ACHN (cell line): ENCODE data around the gene HES5.

Experiments
- DNase-seq: peaks from one replicate; pipeline ENCODE4 v3.0.0-alpha.2; 2015
- in situ Hi-C: cut with HindIII; loops from 2 replicates; pipeline ENCODE4 v1.10.0; 2017; ENCODE audit warnings: low sequenced_read_pairs, low pct_ligation_motif_present, low pct_unique_long_range_greater_than_20kb

HES5 gene

DNA sequence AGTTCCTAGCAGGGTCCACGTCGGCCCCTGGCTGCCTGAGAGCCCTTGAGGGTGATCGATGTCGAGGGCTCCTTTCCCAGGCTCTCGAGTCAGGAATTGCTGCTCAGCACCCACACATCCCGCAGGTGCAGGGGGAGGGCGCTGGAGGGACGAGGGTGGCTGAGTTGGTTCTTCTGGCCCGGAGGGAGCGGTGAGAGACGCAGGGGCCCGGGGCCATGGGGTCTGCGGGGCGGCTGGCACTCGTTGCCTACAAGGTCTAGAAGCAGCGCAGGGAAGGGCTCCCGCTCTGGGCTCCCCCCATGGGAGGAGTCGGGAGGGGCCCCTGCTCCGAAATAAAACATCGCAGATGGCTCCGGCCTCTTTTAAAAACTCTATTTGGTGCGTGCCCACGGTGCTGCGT is 21.9 kb downstream of the HES5 start:
- in situ Hi-C loops, result loop anchor here (25.0 kb wide), 1 partner anchor 96 kb away; the partner anchor contains the start of gene PEX10
- no peak for DNase-seq

- no peak for DNase-seq
- in situ Hi-C loops, result loop anchor here (25.0 kb wide), 1 partner anchor 95 kb away; the partner anchor contains the start of gene PEX10
Measured at GRCh38 chr1:2507744-2508155, 22.3 kb downstream of the HES5 start.

- DNase-seq, result no peak
- in situ Hi-C loops, result loop anchor here (25.0 kb wide), 1 partner anchor 95 kb away; the partner anchor contains the start of gene PEX10
Measured at GRCh38 chr1:2506901-2507565, 23.0 kb downstream of the HES5 start.

GRCh38 chr1:2506007-2506860 is 23.8 kb downstream of the HES5 start:
- no peak for DNase-seq
- in situ Hi-C loops, result loop anchor here (25.0 kb wide), 1 partner anchor 94 kb away; the partner anchor contains the start of gene PEX10

DNA sequence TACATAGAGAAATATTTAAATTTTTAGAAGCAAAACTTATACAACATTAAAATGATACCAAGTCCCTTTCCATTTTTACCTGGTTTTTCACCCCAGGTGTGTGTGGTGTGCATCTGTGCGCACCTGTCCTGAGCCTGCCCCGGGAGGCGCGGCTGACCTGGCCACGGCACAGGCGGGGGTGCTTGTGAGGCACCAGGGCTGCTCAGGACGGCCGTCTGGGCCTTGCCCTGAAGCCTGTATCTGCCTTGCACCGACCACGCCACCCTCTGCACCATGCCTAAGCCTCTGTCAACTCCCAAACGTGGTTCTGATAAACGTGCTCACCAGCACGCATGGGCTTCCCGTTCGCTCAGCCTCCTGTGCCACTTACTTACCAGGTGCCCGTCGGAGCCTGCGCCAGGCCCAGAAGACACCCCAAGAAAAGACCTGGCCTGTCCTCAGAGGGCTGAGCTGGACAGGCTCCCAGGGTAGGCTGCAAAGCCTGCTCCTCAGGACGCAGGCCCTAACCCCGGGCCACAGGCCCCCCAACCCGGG is 24.5 kb downstream of the HES5 start:
- in situ Hi-C loops, result loop anchor here (25.0 kb wide), 1 partner anchor 93 kb away; the partner anchor contains the start of gene PEX10
- no peak for DNase-seq

DNA sequence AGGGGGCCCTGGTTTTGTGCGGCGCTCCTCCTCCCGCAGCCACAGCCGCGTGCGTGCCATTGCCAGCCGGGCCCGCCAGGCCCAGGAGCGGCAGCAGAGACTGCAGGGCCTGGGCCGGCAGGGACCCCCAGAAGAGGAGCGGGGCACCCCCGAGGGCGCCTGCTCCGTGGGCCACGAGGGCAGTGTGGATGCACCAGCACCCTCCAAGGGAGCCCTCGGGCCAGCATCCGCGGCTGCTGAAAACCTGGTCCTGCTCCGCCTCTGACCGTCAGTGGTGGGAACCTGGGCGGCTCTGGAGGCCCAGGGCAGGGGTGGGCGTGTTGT is 25.2 kb downstream of the HES5 start:
- no peak for DNase-seq
- in situ Hi-C loops, result loop anchor here (25.0 kb wide), 1 partner anchor 93 kb away; the partner anchor contains the start of gene PEX10

DNA sequence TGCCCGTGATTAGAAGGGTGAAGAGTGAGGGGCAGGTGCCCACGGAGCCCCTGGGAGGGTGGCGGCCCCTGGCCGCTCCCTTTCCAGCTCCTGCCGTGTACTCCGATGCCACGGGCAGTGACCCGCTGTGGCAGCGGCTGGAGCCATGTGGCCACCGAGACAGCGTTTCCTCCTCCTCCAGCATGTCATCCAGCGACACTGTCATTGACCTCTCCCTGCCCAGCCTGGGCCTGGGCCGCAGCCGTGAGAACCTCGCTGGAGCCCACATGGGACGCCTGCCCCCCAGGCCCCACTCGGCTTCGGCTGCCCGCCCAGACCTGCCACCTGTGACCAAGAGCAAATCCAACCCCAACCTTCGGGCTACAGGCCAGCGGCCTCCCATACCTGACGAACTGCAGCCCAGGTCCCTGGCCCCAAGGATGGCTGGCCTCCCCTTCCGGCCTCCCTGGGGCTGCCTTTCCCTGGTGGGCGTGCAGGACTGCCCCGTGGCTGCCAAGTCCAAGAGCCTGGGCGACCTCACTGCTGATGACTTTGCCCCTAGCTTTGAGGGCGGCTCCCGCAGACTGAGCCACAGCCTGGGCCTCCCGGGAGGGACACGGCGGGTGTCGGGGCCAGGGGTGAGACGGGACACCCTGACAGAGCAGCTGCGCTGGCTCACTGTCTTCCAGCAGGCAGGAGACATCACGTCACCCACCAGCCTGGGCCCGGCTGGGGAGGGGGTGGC is 25.7 kb downstream of the HES5 start:
- in situ Hi-C loops, result loop anchor here (25.0 kb wide), 1 partner anchor 92 kb away; the partner anchor contains the start of gene PEX10
- DNase-seq, result no peak

GRCh38 chr1:2503554-2504224 is 26.4 kb downstream of the HES5 start:
- DNase-seq, result no peak
- in situ Hi-C loops, result loop anchor here (25.0 kb wide), 1 partner anchor 91 kb away; the partner anchor contains the start of gene PEX10

GRCh38 chr1:2502661-2503553 is 27.2 kb downstream of the HES5 start:
- in situ Hi-C loops, result loop anchor here (25.0 kb wide), 1 partner anchor 91 kb away; the partner anchor contains the start of gene PEX10
- DNase-seq, result no peak

- in situ Hi-C loops, result loop anchor here (25.0 kb wide), 1 partner anchor 90 kb away; the partner anchor contains the start of gene PEX10
- no peak for DNase-seq
Measured at GRCh38 chr1:2502210-2502609, 27.9 kb downstream of the HES5 start.

DNA sequence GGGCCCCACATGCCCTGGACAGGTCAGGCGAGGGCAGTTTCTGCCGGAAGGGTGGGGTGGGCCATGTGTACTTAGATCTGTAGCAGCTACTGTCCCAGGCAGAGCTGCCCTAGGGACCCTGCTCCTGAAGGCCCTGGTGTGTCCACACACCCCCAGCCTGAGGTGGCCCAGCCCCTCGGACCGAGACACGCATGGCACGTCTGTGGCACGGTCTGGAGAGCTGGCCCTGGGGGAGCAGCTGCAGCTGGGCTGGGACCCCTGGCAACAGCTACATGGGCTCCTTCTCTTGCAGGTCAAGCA is 28.3 kb downstream of the HES5 start:
- DNase-seq, result no peak
- in situ Hi-C loops, result loop anchor here (25.0 kb wide), 1 partner anchor 89 kb away; the partner anchor contains the start of gene PEX10

- in situ Hi-C loops, result loop anchor here (25.0 kb wide), 1 partner anchor 89 kb away; the partner anchor contains the start of gene PEX10
- DNase-seq, result no peak
Measured at GRCh38 chr1:2501041-2501819, 28.8 kb downstream of the HES5 start.

- DNase-seq, result no peak
- in situ Hi-C loops, result loop anchor here (25.0 kb wide), 1 partner anchor 88 kb away; the partner anchor contains the start of gene PEX10
Measured at GRCh38 chr1:2499986-2500596, 30.0 kb downstream of the HES5 start.

DNA sequence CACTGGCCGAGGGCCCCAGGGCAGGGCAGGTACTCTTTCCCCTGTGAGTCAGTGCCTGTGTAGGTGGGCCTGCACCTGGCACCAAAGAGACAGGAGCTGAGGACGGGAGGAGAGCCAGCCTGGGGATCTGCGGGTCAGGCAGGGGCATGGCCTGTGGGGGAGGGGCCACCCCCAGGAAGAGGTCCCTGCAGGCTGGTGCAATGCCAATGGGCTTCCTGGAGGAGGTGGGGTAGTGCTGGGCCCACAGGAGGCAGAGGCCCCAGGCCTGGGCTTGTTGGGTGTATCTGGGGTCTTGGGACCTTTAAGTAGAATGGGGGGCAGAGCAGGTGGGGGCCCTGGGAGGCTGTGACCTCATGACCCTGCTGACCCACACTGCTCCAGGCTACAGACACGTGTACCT is 30.8 kb downstream of the HES5 start:
- in situ Hi-C loops, result no loop called here
- no peak for DNase-seq

GRCh38 chr1:2498648-2499047 is 31.4 kb downstream of the HES5 start:
- in situ Hi-C loops, result no loop called here
- DNase-seq, result no peak

DNA sequence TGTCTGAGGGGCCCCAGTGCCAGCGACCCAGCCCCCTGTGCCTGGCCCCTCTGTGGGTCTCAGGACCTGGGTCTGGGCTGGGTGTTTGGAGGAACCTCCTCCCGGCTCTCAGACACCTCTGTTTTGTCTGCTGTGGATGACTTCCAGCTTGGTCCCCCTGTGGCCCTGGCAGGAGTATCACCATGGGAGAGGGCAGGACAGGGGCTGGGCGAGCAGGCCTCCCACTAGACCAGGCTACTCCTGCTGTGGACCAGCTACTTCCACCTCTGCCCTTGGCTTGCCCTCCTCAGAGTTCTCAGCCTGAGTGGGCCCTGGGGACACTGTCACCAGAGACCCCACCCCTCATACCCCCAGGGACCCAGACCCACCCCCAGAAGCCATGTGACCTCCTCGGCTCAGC is 32.2 kb downstream of the HES5 start:
- in situ Hi-C loops, result no loop called here
- DNase-seq, result no peak
